Activated CD4-positive, alpha-beta T cell treated with anti-CD3 and anti-CD28 coated beads, Interleukin-10, Interleukin-2, amounts not matched to agents 100 ng/mL and 50 ng/mL, durations not matched to agents 16 hours and 8 hours (primary cell): ENCODE data around the gene SIGLEC15.

ENCODE experiments used
- DNase-seq: peaks from one replicate; pipeline ENCODE4 v3.0.0-alpha.2; 2020

The SIGLEC15 gene

DNA sequence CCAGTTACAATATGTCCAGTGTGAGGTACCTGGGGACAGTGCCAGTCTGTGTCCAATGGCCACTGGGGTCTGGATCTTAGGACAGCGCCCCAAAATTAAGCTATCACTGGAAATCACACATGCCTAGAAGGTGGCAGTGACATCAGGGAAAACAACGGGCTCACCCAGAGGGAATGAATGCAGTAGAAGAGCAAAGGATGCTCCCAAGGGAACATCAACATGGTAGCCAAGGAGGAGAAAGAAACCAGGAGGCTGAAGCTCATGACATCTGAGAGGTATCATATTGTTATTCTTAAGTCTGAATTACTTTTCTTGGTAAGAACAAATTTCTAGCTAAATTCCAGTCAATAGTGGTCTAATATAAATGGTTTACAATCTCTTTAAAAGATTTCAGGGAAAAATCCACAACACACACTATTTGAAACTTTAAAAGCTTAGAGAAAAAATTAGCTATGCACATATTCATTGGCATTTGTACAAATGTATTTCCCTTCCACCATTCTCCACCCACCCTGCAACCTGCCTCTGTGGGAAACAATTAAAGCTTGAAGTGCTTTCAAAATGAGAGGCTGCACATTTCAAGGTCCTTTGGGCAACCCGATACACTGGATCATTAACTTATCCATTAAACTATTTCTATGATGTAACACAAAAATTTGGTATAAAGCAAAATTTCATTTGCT lies 55.5 kb downstream of the SIGLEC15 start:
- no peak for DNase-seq

DNA sequence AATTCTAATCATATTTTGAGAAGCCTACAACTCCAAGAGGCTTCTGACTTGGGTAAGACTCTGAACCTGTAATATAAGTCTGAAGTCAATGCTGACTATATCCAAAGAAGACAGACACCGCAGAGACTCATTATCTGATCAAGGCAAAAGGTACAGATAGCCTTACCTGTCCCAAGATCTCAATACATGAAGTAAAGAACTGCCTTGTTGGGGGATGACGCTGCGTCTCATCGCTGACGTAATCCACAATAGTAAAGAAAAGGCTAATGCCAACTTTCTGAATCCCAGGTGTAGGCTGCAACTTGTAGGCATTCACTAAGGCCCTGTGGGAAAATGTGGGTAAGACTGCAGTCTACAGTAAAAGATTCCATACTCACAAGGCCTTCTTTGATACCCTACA lies 62.1 kb downstream of the SIGLEC15 start:
- DNase-seq = no peak

DNA sequence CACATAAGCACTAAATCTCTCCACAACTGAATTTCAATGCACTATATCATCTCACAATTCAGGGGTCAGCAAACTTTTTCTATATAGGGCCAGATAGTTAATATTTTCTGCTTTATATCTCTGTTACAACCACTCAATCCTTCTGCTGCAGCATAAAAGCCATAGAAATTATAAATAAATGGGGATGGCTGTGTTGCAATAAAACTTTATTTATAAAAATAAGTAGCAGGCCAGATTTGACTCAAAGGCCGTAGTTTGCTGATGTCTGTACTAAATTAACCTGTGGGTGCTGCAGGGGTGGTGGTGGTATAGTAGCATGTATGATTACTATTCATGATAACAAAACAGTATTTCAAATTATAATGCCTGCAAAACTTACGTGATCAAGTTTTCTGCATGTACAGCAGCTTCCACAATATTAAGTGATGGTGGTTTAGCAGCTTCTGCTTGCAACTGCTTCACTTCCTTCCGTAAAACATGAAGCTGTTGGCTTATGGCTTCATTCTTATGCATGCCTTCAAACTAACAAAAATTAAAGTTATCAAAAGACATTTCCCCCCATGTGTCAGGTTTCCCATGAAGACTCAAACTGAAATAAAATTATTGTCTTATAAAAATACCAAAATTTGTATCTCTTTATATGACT lies 64.1 kb downstream of the SIGLEC15 start:
- DNase-seq = no peak

DNA sequence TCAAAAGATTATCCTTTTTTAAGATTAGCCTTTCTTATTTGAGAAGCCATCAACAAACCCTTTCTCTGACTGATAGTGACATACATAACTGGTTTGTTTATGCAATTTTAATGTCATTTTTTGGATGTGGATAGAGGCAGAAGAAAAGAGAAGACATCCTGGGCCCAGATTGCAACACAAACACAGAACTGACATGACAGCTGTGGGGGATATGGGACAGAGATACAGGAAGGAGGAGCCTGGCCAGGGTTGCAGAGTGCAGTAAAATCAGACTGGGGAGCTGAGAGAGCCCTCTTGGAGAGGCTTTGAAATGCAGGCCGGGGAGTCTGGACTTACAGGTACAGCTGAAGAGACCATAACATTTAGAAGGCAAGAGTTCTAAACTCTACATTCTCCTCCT lies 65.1 kb downstream of the SIGLEC15 start:
- DNase-seq = no peak

DNA sequence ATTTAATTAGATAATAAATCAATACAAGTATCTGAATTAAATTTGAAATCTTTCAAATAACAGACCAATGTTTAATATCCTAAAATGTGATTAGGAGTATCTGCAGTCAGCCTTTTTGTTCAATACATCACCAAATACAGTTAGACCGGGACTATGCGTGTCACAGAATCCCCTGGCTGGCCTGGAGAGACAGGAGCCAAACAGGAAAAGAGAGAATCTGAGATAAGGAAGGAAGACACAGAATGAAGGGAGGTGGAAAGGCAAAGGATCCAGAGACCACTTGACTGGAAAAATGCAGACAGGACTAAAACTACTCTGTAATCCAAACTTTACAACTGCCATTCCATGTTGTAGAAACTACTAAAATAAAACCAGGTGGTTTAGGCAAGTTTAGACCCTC lies 66.3 kb downstream of the SIGLEC15 start:
- DNase-seq = no peak
